ENCODE results near the gene PELO.
"Not testable (repeated sequence)": the region's sequence is repeated elsewhere in the genome, so short reads cannot be mapped to it uniquely, and the experiment has no call there.

PELO gene

DNA sequence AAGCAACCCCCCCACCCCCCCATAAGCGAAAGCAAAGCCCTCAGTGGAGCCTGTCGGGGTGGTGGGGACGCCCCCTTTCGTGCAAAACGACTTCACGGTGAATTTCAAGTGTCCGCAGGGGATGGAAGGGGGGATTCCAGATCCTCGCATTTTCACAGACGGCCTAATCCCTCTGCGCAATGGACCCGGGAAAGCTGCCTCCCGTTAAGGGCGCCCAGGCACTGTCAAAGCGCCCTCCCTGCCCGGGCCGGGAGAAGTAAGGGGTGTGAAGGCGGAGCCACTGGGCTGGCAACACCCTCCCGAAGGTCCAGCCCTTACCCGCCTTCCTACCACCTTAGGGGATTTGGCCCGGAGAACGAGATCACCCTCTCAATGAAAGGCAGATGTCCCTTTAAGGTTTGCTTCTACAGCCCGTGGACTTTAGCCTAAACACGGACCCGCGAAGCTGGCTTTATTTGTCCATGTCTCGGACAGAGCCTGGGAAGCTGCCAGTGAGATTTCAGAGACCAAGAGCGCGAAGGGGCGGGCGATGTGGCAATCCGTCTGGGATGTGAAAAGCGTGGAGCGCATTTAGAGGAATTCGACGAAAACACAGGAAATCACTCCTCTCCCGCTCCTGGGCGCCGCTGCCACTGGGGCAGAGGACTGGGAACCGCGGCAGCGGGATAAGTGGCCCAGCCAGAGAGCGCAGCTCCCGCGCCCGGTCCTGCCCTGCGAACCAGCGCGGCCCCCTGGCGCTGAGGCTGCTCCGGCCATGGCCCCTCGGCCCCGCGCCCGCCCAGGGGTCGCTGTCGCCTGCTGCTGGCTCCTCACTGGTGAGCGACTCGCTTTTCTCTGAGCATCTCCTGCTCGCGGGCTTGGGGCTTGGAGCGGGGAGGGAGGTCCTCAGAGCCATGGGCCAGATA is at the start of gene PELO, which contains the start of gene ITGA1:
PELO (plus strand) TSS at position 317 of the 905 bp plus-strand sequence. CDS start 12,479 bp downstream, outside the sequence.
ITGA1 (plus strand) TSS at position 317 of the 905 bp plus-strand sequence; CDS start at position 755, 438 bp downstream.
- peak; percentile 39 for DNase-seq

- DNase-seq, result no peak
Measured at GRCh38 chr5:52738095-52738506, 49.6 kb upstream of the PELO start.

GRCh38 chr5:52740007-52740406 is 47.7 kb upstream of the PELO start:
- no peak for DNase-seq

DNA sequence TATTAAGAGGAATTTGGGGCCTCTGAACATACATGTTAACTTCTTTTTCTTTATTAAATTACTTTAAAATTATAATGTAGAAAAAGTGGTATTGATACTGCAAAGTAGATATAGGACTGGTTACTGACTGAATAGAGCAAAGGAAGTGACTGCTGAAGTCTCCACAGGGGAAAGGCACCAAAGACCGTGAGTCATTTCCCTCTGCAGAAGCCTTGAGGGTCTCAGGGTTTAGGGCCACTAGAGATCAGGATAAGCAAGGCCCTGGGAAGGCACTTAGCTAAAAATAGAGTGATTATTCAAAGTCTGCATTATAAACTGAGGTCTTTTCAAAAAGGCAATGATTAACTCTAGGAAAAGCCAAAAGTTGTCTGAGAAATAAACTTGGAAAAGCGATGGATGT is 44.7 kb upstream of the PELO start:
- no peak for DNase-seq

GRCh38 chr5:52743529-52743928 is 44.2 kb upstream of the PELO start:
- DNase-seq, result no peak

DNA sequence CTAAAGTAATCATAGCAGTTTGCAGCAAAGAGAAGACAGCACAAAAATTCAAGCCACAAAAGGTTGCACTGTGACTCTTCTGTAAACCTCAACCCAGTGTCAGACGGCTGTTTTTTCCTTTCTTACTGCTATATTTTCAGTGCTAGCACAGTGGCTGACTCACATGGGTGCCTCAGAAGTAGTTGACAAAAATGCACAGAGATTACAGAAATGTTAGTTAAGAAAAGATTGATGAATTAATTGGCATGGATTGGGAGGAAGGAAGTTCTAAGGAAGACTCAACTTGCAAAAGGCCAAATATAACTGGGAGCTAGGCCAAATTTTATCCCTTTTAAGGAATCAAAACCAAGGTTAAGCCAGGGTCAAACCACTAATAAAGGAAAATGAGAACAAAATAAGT is 43.7 kb upstream of the PELO start:
- DNase-seq, result no peak

- not testable (repeated sequence) for DNase-seq
Measured at GRCh38 chr5:52744867-52745458, 42.8 kb upstream of the PELO start.

GRCh38 chr5:52746539-52746938 is 41.2 kb upstream of the PELO start:
- DNase-seq, result no peak

- no peak for DNase-seq
Measured at GRCh38 chr5:52748590-52748989, 39.1 kb upstream of the PELO start.

DNA sequence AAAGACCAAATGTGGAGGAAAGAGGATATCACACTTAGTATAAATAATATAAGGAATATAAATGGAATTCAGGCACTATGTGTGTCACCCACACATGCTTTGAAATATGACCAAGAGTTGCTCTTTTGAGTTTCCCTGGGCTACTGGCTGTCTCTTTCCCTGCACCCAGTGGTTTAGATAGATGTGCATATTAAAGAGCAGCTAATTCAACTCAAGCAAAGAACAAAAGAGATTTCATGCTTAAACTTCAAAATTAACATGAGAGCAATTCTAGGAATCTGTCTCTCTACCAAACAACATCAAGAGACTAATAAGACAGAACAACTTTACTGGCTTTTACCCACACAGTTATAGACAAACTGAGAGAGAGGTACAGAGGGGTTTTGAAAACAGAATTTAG is 38.0 kb upstream of the PELO start:
- no peak for DNase-seq

GRCh38 chr5:52751137-52751536 is 36.6 kb upstream of the PELO start:
- no peak for DNase-seq

GRCh38 chr5:52754051-52754450 is 33.7 kb upstream of the PELO start:
- no peak for DNase-seq

DNA sequence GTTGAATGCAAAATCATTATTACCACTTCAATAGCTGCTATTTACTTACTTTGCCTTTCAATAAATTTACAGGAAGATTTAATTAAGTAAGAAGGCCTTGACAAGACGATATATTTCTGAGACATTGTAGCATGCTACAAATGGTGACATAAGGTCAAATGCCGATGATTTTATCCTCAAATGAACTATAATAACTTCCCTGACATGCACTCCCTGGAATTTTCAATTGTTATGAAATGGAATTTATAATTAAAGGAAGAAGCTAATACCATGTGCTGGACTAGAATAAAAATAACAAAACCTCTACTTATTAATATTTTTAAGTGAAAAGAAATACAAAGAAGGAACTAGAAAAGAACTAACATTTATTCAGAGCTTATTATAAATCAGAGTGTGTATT is 30.2 kb upstream of the PELO start:
- no peak for DNase-seq

GRCh38 chr5:52758014-52758413 is 29.7 kb upstream of the PELO start:
- DNase-seq, result no peak

GRCh38 chr5:52759331-52759730 is 28.4 kb upstream of the PELO start:
- no peak for DNase-seq

GRCh38 chr5:52760695-52761366 is 26.9 kb upstream of the PELO start:
- no peak for DNase-seq

GRCh38 chr5:52767217-52767743 is 20.4 kb upstream of the PELO start:
- no peak for DNase-seq

DNA sequence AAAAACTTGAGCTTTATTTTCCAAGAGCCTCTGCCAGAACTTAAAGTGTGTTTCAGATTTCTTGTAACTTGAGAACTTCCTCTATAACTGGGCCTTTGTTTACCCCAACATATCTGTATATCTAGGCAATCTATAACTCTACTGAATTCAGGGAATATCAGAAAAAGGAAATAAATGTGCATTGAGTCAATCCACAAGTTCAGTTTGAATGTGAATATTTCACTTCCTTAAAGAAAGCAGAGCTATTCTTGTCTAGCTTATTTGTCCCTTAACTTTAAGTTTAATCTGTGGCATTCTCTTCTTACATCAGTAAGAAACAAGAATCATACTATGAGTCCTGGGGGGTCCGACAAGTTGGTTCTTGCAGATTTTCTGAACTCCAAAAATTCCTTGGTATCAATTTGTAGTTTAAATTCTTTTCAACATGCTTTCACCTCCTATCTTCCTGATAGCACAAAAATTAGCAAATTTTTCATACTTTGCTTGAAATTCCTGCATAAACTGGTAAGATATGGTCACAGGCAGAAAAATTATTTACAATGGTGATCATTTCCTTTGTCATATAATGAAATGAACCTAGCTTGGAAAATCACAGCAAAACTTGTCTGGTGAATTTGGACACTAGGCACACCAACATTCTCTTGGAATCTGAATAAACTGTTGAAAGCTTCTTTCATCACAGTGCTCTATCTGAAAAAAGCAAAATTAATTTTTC is 19.8 kb upstream of the PELO start:
- no peak for DNase-seq

GRCh38 chr5:52769061-52769460 is 18.7 kb upstream of the PELO start:
- no peak for DNase-seq

- no peak for DNase-seq
Measured at GRCh38 chr5:52770287-52770939, 17.3 kb upstream of the PELO start.

DNA sequence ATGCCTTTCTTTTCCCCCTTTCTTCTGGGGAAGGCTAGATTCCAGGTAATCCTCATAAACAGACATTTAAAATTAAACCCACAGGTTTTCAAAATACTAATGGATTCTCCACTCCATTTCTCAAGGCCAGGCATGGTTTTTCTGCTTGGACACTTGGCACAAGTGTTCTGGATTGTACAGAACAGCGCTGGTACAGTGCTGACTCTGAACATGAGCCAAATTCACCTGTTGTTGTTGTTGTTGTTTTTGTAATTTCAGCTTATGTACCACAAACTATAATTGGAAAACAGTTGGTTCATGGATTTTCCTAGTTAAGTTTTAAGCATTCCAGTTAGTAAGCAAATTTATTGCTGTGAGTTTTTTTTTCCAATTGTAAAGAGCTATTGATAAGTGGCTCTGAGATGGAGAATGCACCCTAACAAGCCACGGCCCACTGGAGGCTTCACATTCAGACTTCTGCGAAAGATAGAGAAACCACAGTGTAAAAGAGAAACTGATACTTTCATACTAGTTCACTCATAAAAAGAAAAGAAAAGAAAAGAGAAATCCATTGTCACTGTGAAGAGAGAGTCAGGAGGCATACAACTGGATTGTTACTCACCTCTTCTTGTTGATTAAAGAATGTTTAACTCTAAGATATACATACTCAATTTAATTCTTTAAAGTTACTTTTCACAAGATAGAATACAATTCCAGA is 16.2 kb upstream of the PELO start:
- DNase-seq, result no peak

GRCh38 chr5:52772668-52773067 is 15.0 kb upstream of the PELO start:
- no peak for DNase-seq
